GM18505 (cell line): ENCODE results near the gene NIPAL4.
A peak's percentile ranks its signal among the peaks of the same experiment; 100 is the strongest.

Experiments
- ATAC-seq: cut with Tn5 transposase; IDR thresholded peaks from one replicate; pipeline ENCODE4 v1.9.1; 2021; ENCODE audit not compliant: unreplicated experiment
- POLR2A ChIP-seq: IDR thresholded peaks from 4 replicates; pipeline ENCODE4 v1.6.1; 2011; ENCODE audit warnings: borderline replicate concordance; ENCODE audit not compliant: insufficient read depth, insufficient read length; ENCODE audit errors: extremely low read depth

The NIPAL4 gene

DNA sequence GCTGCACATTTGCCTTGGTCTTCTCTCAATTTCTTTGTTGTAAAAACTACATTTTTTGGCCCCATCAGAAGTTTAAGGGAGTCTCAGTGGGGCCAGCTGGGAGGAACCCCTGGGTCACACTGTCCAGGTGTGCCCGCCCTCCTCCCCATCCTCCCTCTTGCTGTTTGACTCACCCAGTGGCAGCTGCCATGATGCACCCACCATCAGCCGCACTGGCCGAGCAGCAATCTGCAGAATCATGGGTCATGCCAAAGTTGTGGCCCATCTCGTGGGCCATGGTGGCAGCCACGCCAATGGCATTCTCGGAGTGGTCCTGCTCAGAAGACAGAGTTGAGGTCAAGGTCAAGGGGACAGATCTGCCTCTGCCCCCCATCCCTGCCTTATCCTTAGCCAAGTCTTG is 45.5 kb downstream of the NIPAL4 start:
- ATAC-seq = no peak
- TF ChIP-seq POLR2A = no peak

DNA sequence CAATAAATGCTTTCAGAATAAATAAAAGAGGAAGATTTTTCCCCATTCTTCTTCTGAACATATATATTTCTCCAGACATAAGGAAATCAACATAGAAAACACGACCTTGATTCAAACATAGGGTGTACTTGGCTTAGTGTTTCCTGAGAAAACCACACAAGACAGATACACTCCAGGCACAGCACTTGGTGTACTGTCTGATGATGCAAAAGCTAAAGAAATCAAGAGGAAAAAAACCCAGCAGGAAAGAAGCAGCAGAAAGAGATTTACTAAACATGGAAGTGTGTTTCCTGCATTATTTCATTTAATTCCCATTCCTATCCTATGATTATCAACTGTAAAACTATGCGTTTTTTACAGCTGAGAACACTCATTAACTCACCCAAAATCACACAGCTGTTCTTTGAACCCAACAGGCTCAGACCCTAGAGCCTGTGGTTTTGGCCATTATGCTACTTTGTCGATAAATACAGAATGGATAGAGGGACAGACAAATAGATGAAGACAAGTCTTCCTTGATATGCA is 46.1 kb downstream of the NIPAL4 start:
- ATAC-seq = no peak
- no peak for TF ChIP-seq POLR2A

DNA sequence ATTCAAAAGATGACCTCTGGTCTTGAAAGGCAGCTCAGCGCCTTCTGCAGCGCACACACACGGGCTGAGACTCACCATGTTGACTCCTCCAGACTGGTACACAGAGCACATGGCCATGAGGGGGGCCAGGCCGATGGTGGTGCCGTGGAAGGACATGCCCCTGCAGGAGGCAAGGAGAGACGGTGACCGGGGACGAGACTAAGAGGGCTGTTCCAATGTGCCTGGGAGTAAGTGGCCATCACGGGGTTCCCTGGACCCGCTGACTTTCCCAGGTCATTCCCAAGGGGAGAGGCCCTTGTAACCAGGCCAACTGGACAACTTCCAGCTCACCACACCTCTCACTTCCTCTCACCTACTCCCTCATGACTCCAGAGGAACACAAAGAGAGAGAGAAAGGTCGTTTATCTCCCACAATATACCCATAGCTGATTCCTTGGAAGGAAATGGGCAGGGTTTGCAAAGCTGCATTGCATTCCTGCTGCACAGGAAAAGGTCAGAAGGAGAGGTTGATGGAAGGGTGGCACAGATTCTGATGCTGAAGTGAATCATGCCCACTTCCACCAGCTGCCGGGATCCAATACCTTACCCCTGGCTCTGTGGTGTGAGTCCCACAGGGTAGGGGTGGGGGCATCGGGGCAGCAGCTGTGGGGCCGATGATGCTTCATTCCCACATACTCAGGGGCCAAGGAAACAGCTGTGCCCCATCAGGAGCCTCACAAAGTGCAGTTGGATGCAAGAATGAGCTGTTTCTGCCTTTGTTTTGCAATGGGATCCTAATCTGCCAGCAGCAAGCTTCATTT is 47.2 kb downstream of the NIPAL4 start:
- no peak for ATAC-seq
- TF ChIP-seq POLR2A = no peak

DNA sequence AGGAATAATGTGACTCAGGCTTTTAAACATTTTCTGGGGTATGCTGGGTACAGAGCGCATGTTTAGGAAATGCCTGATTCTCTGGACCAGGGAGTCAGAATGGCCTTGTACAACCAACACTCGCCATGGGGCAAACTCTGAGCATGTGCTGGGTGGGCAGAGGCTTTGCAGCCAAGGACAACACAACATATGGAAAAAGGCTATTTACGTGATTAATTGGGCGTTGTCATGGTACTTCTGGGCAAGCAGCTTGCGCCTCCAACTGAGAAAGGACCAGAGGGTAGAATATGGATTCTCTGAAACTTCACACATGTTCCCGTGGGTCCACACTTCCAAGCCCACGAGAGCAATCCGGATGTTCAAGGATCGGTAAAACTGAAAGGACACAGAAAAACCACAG is 49.1 kb downstream of the NIPAL4 start:
- no peak for ATAC-seq
- TF ChIP-seq POLR2A = no peak

- TF ChIP-seq POLR2A = no peak
- ATAC-seq = no peak
Measured at GRCh38 chr5:157509587-157509986, 49.6 kb downstream of the NIPAL4 start.

- ATAC-seq = no peak
- no peak for TF ChIP-seq POLR2A
Measured at GRCh38 chr5:157510682-157511081, 50.7 kb downstream of the NIPAL4 start.

- ATAC-seq = no peak
- TF ChIP-seq POLR2A = no peak
Measured at GRCh38 chr5:157511651-157512644, 51.9 kb downstream of the NIPAL4 start.

GRCh38 chr5:157513182-157513581 is 53.2 kb downstream of the NIPAL4 start:
- ATAC-seq = no peak

DNA sequence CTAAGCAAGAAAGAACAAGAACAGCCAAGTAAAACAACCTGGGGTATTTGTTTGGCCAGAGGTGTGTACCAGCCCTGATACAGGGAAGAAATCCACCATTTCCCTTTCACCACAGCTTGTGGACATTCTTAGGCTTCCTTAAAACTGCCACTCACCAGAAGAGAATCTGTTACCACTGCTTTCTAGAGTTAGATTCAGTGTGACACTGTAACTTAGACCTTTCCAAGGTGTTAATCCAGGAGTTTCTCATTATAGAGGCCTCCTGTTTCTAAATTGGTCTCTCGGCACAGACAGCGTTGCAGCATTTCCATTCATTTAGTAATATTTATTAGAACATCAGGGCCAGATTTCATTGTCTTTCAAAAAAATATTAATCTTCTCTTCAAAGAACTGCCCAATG is 55.0 kb downstream of the NIPAL4 start:
- ATAC-seq = no peak
- TF ChIP-seq POLR2A = no peak

More at GRCh38 chr5:157513182-157513581, 53.2 kb downstream of the NIPAL4 start:
- no peak for TF ChIP-seq POLR2A

DNA sequence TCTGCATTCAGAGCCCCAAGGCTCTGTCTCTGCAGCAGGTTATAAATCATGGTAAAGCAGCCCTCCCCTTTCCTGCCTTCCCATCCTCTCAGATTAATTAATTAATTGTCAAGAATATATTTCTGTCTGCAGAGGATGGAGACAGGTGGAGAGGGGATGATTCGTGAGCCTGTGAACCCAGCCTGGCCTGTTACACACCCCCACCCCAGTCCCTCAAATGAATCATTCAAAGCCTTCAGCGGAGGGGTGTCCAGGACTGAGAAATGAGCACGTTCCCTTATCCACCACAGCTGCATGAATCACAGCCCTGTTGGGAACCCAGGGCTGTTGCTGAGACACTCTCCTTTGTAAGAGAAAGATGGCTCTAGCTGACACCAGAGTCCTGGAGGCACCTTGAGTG is 56.0 kb downstream of the NIPAL4 start:
- no peak for ATAC-seq
- TF ChIP-seq POLR2A = no peak

DNA sequence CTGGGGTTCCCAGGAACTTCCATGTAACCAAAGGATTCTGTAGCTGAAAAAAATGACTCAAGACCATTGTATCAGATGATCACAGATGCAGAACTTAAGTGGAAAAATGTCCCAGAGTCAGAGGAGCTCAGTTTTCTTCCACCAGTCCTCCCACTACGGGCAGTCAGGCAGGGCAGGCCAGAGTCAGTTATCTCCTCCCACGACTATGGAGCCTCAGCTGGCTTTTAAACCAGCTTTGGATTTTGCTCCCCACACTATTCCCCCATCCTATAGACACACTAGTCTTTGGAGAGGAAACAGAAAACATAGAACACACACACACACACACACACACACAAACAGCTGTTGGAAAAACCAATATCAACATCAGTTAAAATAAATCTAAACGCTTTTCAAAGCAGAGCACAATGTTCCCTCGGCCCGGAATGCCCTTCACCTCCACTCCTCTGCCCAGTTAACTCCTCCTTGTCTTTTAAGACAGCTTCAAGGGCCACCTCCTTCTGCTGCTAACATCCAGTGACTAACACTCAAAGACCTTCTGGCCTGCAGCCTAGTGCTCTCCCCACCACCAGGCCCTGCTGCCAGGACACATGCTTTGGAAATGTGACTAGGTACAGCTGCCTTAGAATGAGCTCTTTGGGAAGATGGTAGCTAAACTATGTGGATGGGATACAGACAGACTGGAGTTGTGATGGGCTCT is 56.8 kb downstream of the NIPAL4 start:
- no peak for TF ChIP-seq POLR2A
- ATAC-seq = no peak

GRCh38 chr5:157518963-157519362 is 59.0 kb downstream of the NIPAL4 start:
- TF ChIP-seq POLR2A = no peak
- peak; percentile 73 for ATAC-seq
